Calu3 (cell line): ENCODE measurements around the gene EIF2AK2. TPM values are rescaled to one million over a fixed set of nuclear protein-coding genes. Genes with fewer than 3 reads are reported as not detected.

Experiments used
- BruUV-seq: library from RNA; stranded (reverse); fragments of 400-500 nt; replicated peaks from 2 replicates; lab custom pipeline; 2021; lab: Mats Ljungman, UMichigan
- CTCF ChIA-PET: fragments of 300-600 bp; sonication (Branson Sonifier 250); formaldehyde crosslinking; loops from one replicate; lab custom pipeline; 2022; ENCODE audit warnings: antibody characterized with exemption; lab: Charles Lee
- DNase-seq: peaks from one replicate; pipeline ENCODE4 v3.0.0; 2022
- H3K27ac Mint-ChIP-seq: one replicate; pipeline ENCODE4 v1.8.0; 2022; ENCODE audit warnings: mixed read lengths; ENCODE audit not compliant: unreplicated experiment
- H3K27me3 Mint-ChIP-seq: one replicate; pipeline ENCODE4 v1.8.0; 2022; ENCODE audit warnings: mixed read lengths; ENCODE audit not compliant: unreplicated experiment
- H3K36me3 Mint-ChIP-seq: one replicate; pipeline ENCODE4 v1.8.0; 2022; ENCODE audit warnings: mild to moderate bottlenecking, moderate library complexity, mixed read lengths; ENCODE audit not compliant: insufficient read depth, unreplicated experiment
- H3K4me1 Mint-ChIP-seq: one replicate; pipeline ENCODE4 v1.8.0; 2022; ENCODE audit warnings: mild to moderate bottlenecking, low read depth, mixed read lengths; ENCODE audit not compliant: unreplicated experiment
- H3K4me3 Mint-ChIP-seq: one replicate; pipeline ENCODE4 v1.8.0; 2022; ENCODE audit warnings: mild to moderate bottlenecking, low read depth, moderate library complexity, mixed read lengths; ENCODE audit not compliant: unreplicated experiment
- H3K9me3 Mint-ChIP-seq: one replicate; pipeline ENCODE4 v1.8.0; 2022; ENCODE audit warnings: low read depth, mixed read lengths; ENCODE audit not compliant: unreplicated experiment
- intact Hi-C: fragments of 100-400 bp; cut with micrococcal nuclease; formaldehyde crosslinking; loops from one replicate; pipeline ENCODE4 v1.10.0; 2022; ENCODE audit not compliant: unreplicated experiment
- total RNA-seq: library from RNA; stranded (reverse); gene quantifications from 2 replicates; pipeline ENCODE4 v1.2.3, GENCODE V29; 2022
- TF ChIP-seq, protein P1 (sequence below): fragments of 200-600 bp; IDR thresholded peaks from one replicate; pipeline ENCODE4 v1.8.0; 2022; ENCODE audit warnings: antibody characterized with exemption; ENCODE audit not compliant: unreplicated experiment

EIF2AK2 gene
- total RNA-seq, 1 experiment from 2014 or later = 91.2 TPM

DNA sequence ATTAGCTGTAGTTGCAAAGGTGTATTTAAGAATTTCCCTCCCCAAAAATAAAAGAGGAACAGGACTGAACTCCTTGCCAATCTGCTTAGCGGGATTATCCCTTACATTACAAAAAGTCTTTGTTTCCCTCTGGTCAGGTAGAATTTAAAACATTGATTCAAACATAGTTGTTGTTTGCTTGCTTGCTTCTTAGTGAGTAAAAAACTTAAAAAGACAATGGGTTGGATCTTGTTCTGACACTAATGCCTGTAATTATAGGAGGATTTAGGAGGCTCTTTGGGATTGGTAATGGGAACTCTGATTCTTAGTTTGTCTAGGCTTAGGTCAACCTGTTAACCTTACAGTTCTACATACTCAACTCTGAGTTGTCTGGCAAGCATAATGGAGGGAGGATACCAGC is 35.8 kb upstream of the EIF2AK2 start:
- no peak for DNase-seq
- CTCF ChIA-PET = no interaction called here
- Mint-ChIP-seq H3K36me3 (peaks cover 22% of the 10 kb centered on the region), H3K9me3 (peaks cover 2% of the 10 kb centered on the region), H3K4me1 (peaks cover 19% of the 10 kb centered on the region), H3K4me3 (no peak overlapping the region), H3K27ac (no peak overlapping the region), H3K27me3 (no peaks in the 10 kb centered on the region)
- no TSS peak for BruUV-seq
- TF ChIP-seq, protein P1, sequence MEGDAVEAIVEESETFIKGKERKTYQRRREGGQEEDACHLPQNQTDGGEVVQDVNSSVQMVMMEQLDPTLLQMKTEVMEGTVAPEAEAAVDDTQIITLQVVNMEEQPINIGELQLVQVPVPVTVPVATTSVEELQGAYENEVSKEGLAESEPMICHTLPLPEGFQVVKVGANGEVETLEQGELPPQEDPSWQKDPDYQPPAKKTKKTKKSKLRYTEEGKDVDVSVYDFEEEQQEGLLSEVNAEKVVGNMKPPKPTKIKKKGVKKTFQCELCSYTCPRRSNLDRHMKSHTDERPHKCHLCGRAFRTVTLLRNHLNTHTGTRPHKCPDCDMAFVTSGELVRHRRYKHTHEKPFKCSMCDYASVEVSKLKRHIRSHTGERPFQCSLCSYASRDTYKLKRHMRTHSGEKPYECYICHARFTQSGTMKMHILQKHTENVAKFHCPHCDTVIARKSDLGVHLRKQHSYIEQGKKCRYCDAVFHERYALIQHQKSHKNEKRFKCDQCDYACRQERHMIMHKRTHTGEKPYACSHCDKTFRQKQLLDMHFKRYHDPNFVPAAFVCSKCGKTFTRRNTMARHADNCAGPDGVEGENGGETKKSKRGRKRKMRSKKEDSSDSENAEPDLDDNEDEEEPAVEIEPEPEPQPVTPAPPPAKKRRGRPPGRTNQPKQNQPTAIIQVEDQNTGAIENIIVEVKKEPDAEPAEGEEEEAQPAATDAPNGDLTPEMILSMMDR = no peak
- intact Hi-C loops = no loop called here

DNA sequence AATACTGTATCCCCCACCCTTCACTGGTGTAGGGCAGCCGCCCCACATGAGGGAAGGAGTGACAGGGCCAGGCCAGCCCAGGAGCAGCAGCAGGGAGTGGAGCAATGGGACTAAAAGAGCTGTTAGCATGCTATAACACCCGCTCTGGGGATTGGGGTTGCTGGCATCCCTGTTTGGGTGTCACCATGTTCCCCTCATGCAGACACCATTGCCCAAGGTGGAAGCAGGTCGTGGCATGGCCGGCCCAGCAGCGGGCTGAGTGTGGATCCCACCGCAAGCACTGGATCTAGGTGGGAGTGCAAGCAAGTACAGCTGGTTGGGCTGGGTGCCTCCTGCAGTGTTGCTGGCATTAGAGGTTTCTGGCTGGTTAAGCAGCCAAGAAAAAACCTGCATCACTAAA is 35.0 kb upstream of the EIF2AK2 start:
- CTCF ChIA-PET = no interaction called here
- peaks cover 14% of the 10 kb centered on the region for H3K36me3 Mint-ChIP-seq
- TF ChIP-seq, protein P1 = no peak
- intact Hi-C loops = no loop called here
- DNase-seq = no peak
- no peak overlapping the region for H3K4me3 Mint-ChIP-seq
- no peak overlapping the region for H3K27ac Mint-ChIP-seq
- H3K4me1 Mint-ChIP-seq = peaks cover 19% of the 10 kb centered on the region
- no TSS peak for BruUV-seq
- H3K9me3 Mint-ChIP-seq = peaks cover 2% of the 10 kb centered on the region
- no peaks in the 10 kb centered on the region for H3K27me3 Mint-ChIP-seq

DNA sequence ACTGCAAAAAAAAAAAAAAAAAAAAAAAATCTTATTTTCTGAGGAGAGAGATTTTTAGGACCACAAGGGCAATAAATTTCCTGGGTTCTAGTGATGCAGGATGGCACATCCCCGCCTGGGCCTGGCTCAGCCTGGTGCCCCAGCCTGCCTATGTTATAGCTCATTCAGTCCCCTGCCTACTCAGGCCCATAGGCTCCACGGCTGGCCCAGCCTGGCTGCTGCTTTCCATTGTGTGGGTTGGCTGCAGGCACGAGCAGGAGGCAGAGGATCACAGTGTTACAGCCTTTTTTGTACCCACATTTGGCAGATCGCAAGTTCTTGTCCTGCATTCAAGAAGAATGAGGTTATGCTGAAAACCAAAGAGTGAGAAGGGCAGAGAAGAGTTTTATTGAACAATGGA is 34.5 kb upstream of the EIF2AK2 start:
- CTCF ChIA-PET = no interaction called here
- intact Hi-C loops = no loop called here
- no peak for DNase-seq
- Mint-ChIP-seq H3K27me3 (no peaks in the 10 kb centered on the region), H3K36me3 (peaks cover 9% of the 10 kb centered on the region), H3K4me3 (no peak overlapping the region), H3K27ac (no peak overlapping the region), H3K9me3 (peaks cover 2% of the 10 kb centered on the region), H3K4me1 (peaks cover 19% of the 10 kb centered on the region)
- TF ChIP-seq, protein P1 = no peak
- no TSS peak for BruUV-seq

DNA sequence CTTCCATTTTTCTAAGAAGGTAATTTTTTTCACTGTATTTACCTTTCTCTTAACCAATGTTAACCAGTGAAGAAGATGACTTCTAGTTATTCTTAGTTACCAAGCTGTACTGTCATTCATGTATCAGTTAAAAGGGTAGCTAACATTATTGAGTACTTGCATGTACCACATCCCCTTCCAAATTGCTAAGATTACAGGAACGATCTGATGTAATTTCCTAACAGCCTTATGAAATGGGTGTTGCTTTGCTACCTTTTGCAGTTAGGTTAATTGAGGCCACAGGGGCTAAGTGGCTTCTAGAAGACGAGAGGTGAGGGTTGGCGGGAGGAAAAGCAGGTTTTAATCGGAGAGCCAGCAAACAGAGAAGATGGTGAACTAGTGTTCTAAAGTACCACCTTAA is 33.5 kb upstream of the EIF2AK2 start:
- BruUV-seq = no TSS peak
- peak overlapping the region; percentile 94 for H3K27ac Mint-ChIP-seq
- intact Hi-C loops = no loop called here
- CTCF ChIA-PET = interaction anchor here (0.9 kb wide), 1 partner anchor 12 kb away, joined by 3 read pairs; no protein-coding TSS in a partner anchor
- no peak overlapping the region for H3K4me3 Mint-ChIP-seq
- peaks cover 6% of the 10 kb centered on the region for H3K36me3 Mint-ChIP-seq
- TF ChIP-seq, protein P1 = no peak
- peaks cover 19% of the 10 kb centered on the region for H3K4me1 Mint-ChIP-seq
- no peak for DNase-seq
- H3K9me3 Mint-ChIP-seq = no peaks in the 10 kb centered on the region
- H3K27me3 Mint-ChIP-seq = no peaks in the 10 kb centered on the region
